Cardiac fibroblast (primary cell): ENCODE data around the gene KYAT1.
A peak's percentile ranks its signal among the peaks of the same experiment; 100 is the strongest.

Source experiments
- DNase-seq, 2 donors: peaks; one replicate each; pipeline versions ENCODE4 v3.0.0 to v3.0.0-alpha.2; 2010; ENCODE audit warnings: low read depth in 2 of 2
- H3K4me3 ChIP-seq, 2 donors: replicated peaks in 1 of 2; 1 replicate in 1 of 2; 2 replicates in 1 of 2; pipeline ENCODE4 v1.5.1; 2011; ENCODE audit warnings: low read depth in 2 of 2, low read length in 2 of 2, mild to moderate bottlenecking in 2 of 2, moderate library complexity in 1 of 2
- TF ChIP-seq, protein P1 (sequence below): IDR thresholded peaks from one replicate; pipeline ENCODE4 v1.5.1; 2011; ENCODE audit warnings: low read depth, mild to moderate bottlenecking, low read length, inconsistent platforms

Gene KYAT1

DNA sequence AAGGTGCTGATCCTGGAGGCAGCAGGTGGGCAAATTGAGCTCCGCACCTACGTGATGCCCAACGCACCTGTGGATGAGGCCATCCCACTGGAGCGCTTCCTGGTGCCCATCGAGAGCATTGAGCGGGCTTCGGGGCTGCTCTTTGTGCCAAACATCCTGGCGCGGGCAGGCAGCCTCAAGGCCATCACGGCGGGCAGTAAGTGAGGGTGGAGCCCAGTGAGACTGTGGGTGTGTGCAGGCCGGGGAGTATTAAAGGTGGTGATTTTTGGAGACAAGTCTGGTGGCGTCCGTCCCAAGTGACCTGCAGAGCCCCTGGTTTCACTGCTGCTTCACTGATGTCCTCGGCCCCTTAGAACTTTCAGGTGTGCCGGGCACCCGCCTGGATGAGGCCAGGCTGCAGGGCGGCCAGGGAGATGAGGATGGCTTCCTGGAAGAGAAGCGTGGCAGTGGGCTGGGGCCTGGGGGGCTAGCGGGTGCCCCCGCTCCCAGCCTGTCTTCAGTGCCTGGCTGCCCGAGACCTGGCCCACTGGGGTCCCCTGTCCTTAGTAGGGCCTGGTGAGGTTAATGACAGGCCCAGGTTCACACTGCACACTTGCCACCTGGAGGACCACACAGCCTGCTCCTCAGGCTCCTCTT, 59.2 kb downstream of the KYAT1 start:
- no peak for DNase-seq
- TF ChIP-seq, protein P1, sequence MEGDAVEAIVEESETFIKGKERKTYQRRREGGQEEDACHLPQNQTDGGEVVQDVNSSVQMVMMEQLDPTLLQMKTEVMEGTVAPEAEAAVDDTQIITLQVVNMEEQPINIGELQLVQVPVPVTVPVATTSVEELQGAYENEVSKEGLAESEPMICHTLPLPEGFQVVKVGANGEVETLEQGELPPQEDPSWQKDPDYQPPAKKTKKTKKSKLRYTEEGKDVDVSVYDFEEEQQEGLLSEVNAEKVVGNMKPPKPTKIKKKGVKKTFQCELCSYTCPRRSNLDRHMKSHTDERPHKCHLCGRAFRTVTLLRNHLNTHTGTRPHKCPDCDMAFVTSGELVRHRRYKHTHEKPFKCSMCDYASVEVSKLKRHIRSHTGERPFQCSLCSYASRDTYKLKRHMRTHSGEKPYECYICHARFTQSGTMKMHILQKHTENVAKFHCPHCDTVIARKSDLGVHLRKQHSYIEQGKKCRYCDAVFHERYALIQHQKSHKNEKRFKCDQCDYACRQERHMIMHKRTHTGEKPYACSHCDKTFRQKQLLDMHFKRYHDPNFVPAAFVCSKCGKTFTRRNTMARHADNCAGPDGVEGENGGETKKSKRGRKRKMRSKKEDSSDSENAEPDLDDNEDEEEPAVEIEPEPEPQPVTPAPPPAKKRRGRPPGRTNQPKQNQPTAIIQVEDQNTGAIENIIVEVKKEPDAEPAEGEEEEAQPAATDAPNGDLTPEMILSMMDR: no peak

DNA sequence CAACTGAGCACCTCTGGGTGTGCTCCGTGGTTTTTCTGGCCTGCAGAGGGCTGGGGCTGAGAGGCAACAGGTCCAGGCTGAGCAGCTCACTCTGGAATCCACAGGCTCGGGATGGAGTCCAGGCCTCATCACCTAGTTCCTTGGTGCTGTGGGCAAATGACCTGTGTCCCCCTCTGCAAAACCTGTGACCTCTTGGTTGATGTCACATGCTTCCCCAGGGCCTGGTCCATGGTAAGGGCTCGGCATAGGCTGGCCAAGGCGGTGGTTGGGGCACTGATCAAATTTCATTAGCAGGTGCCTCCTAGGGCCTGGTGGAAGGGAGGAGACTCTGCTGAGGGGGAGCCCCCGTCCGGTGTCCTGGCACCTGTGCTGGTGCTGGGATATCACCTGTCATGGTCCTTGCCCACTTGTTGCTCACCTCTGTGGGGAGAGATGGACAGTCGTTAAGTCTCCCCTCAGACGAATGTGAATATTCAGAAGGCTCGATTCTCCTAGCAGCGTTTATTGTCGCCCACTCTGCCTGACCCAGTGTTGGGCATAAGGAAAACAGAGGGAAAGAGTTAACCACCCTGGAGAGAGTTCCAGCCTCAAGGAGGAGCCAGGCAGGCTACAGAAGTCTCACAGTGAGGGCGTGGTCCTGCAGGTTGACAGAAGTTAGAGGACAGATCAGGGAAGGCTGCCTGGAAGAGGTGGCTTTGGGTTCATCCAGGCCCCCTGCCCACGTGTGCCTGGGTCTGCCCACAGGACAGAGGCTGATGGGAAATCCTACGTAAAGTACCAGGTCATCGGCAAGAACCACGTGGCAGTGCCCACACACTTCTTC, 60.0 kb downstream of the KYAT1 start:
- TF ChIP-seq, protein P1: no peak
- H3K4me3 ChIP-seq: no peak overlapping the region
- DNase-seq: no peak

More for the DNA sequence above, 59.2 kb downstream of the KYAT1 start:
- H3K4me3 ChIP-seq: no peak overlapping the region

DNA sequence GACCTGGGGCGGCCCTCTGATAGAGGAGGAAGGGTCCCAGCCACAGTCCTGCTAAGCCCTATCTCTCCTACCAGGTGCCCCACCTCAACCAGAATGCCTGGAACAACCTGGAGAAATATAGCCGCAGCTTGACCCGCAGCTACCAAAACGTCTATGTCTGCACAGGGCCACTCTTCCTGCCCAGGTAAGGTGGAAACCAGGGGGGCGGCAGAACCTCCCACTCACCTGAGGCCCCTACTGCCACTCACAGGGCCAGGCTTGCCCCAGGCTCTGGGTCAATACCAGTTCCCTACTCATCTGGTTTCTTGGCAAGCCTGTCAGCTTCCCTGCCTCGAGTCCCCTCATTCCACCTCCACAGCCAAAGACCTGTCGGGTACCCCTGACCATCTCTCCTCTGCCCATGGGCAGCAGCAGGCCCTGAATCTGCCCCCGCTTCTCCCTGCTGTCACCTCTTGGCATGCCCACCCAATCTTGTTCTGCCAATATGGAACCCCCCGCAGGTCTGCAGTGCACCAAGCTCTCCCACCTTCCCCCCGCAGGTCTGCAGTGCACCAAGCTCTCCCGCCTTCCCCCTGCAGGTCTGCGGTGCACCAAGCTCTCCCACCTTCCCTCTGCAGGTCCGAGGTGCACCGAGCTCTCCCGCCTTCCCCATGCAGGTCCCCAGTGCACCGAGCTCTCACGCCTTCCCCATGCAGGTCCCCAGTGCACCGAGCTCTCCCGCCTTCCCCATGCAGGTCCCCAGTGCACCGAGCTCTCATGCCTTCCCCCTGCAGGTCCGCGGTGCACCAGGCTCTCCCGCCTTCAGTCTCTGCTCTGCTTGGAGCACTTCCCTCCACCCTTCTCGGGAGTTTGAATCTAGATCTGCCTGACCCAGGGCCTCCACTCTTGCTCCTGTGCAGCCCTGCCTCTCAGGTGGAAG, 60.8 kb downstream of the KYAT1 start:
- TF ChIP-seq, protein P1: no peak
- no peak overlapping the region for H3K4me3 ChIP-seq
- DNase-seq: no peak

DNA sequence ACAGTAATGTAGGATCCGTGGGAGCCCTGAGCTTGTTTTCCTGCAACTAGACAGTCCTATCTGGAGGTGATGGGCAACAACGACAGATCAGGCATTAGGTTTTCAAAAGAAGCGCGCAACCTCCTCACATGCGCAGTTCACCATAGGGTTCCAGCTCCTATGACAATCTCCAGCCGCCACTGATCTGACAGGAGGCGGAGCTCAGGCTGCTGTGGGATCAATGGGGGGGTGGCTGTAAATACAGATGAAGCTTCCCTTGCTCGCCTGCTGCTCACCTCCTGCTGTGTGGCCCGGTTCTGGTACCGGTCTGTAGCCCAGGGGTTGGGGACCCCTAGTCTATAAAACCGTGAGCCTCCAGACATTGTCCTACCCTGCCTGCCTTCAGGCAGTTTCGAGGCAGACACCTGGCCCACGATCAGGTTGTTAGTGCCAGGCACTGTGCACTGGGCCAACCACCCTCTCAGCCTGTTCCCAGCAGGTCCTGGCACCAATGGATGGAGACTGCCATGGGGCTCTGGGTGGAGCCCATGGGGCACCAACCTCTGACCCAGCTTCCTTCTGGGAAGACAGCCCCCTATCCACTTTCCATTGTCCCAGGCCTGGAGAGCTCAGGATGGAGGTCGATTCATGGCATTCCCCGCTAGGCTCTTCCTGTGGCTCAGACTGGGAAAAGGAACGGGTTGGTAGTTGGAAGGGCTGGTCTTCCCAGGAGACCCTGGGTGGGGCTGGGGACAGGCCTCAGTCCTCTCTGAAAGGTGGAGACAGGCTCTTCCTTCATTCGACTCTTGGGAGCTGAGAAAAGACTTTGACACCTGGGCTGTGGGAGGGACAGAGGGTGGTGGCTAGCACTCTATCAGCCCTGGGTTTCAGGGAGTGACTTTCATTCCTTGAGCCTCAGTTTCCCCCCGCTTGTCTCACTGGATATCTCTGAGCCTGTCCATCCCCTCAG, 61.8 kb downstream of the KYAT1 start:
- TF ChIP-seq, protein P1: no peak
- peak overlapping the region in 1 of 2 donors; percentile 49 for H3K4me3 ChIP-seq
- DNase-seq: peak; percentile 57 to 74

DNA sequence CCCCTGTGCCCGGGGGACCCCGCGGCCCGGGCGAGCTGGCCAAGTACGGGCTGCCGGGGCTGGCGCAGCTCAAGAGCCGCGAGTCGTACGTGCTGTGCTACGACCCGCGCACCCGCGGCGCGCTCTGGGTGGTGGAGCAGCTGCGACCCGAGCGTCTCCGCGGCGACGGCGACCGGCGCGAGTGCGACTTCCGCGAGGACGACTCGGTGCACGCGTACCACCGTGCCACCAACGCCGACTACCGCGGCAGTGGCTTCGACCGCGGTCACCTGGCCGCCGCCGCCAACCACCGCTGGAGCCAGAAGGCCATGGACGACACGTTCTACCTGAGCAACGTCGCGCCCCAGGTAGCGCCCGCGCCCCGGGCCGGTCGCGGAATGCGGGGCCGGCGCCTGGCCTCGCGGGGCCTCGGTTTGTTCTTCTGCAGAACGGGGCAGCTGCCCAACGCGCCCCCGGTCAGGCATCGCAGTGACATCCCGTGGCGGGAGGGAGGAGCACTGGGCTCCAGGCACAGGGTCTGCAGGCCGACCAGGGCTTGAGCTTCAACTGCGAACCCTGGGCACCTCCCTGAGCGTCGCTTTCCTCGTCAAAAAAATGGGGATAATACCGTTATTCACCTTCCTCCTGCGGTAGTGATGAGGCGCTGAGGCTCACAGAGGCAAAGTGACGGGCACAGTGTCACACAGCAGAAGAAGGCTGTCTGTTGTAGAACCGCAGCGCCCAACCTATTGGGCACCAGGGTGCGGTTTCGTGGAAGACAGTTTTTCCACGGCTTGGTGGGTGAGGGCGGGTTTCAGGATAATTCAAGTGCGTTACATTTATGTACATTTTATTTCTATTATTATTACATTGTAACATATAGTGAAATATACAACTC, 62.7 kb downstream of the KYAT1 start:
- TF ChIP-seq, protein P1: no peak
- peak overlapping the region; percentile 49 to 71 for H3K4me3 ChIP-seq
- DNase-seq: peak in 1 of 2 donors; percentile 13
